A673 (cell line): ENCODE results near the gene PTPDC1. TPM values are rescaled to one million over a fixed set of nuclear protein-coding genes. Genes with fewer than 3 reads are reported as not detected.

Source experiments
- BruUV-seq: library from RNA; stranded (reverse); fragments of 400-500 nt; replicated peaks from 2 replicates; lab custom pipeline; 2021; lab: Mats Ljungman, UMichigan
- CTCF ChIA-PET: fragments of 300-600 bp; sonication (Branson Sonifier 250); formaldehyde crosslinking; loops from one replicate; lab custom pipeline; 2022; ENCODE audit warnings: antibody characterized with exemption; lab: Charles Lee
- POLR2A ChIA-PET: fragments of 300-600 bp; sonication (Branson Sonifier 250); formaldehyde crosslinking; loops from one replicate; lab custom pipeline; 2022; ENCODE audit warnings: antibody characterized with exemption; ENCODE audit not compliant: low non-redundant PET; lab: Charles Lee
- DNase-seq: peaks from one replicate; pipeline ENCODE4 v3.0.0-alpha.2; 2015; ENCODE audit warnings: low spot score
- H3K27ac ChIP-seq: fragments of 200-600 bp; sonication (generic); 2 replicates; pipeline ENCODE4 v1.5.1; 2016; ENCODE audit warnings: mixed run types, low read depth, mild to moderate bottlenecking, mixed read lengths, antibody characterized with exemption, low read length; ENCODE audit not compliant: poor library complexity, severe bottlenecking
- H3K27me3 ChIP-seq: fragments of 200-600 bp; sonication (generic); replicated peaks from 2 replicates; pipeline ENCODE4 v1.6.1; 2017; ENCODE audit warnings: mixed run types, low read depth, mild to moderate bottlenecking, mixed read lengths, antibody characterized with exemption, low read length; ENCODE audit not compliant: insufficient read depth, poor library complexity
- H3K36me3 ChIP-seq: fragments of 200-600 bp; sonication (generic); 2 replicates; pipeline ENCODE4 v1.6.1; 2016; ENCODE audit warnings: mixed run types, mild to moderate bottlenecking, mixed read lengths, antibody characterized with exemption, low read length; ENCODE audit not compliant: insufficient read depth, poor library complexity, severe bottlenecking
- H3K4me1 ChIP-seq: fragments of 200-600 bp; sonication (generic); 2 replicates; pipeline ENCODE4 v1.6.1; 2017; ENCODE audit warnings: mixed run types, mild to moderate bottlenecking, mixed read lengths, antibody characterized with exemption, low read length; ENCODE audit not compliant: insufficient read depth, poor library complexity, severe bottlenecking
- H3K4me3 ChIP-seq: fragments of 200-600 bp; sonication (generic); 2 replicates; pipeline ENCODE4 v1.5.1; 2016; ENCODE audit warnings: low read depth, mixed run types, mild to moderate bottlenecking, mixed read lengths, low read length; ENCODE audit not compliant: poor library complexity, severe bottlenecking
- H3K9me3 ChIP-seq: fragments of 200-600 bp; sonication (generic); 2 replicates; pipeline ENCODE4 v1.6.1; 2016; ENCODE audit warnings: mixed run types, low read depth, mild to moderate bottlenecking, mixed read lengths, antibody characterized with exemption, low read length; ENCODE audit not compliant: poor library complexity, severe bottlenecking
- EZH2 ChIP-seq: fragments of 200-600 bp; sonication (generic); IDR thresholded peaks from 2 replicates; pipeline ENCODE4 v1.6.1; 2017; ENCODE audit warnings: borderline replicate concordance, low read depth, mild to moderate bottlenecking, mixed read lengths, antibody characterized with exemption, low read length; ENCODE audit not compliant: poor library complexity, severe bottlenecking
- intact Hi-C: fragments of 100-400 bp; cut with micrococcal nuclease; formaldehyde crosslinking; loops from one replicate; pipeline ENCODE4 v1.10.0; 2022; ENCODE audit not compliant: unreplicated experiment
- total RNA-seq: library from RNA; stranded (reverse); gene quantifications from 2 replicates; pipeline ENCODE4 v1.2.3, GENCODE V29; 2021
- TF ChIP-seq, protein P1 (sequence below): fragments of 300-800, 200-600 bp; sonication (generic); conservative IDR thresholded peaks from 2 replicates; pipeline ENCODE4 v1.5.1; 2017; ENCODE audit warnings: low read depth, mild to moderate bottlenecking, antibody characterized with exemption, low read length, moderate library complexity, mixed read lengths

Gene PTPDC1
- total RNA-seq, 1 experiment from 2014 or later = 3.5 TPM

DNA sequence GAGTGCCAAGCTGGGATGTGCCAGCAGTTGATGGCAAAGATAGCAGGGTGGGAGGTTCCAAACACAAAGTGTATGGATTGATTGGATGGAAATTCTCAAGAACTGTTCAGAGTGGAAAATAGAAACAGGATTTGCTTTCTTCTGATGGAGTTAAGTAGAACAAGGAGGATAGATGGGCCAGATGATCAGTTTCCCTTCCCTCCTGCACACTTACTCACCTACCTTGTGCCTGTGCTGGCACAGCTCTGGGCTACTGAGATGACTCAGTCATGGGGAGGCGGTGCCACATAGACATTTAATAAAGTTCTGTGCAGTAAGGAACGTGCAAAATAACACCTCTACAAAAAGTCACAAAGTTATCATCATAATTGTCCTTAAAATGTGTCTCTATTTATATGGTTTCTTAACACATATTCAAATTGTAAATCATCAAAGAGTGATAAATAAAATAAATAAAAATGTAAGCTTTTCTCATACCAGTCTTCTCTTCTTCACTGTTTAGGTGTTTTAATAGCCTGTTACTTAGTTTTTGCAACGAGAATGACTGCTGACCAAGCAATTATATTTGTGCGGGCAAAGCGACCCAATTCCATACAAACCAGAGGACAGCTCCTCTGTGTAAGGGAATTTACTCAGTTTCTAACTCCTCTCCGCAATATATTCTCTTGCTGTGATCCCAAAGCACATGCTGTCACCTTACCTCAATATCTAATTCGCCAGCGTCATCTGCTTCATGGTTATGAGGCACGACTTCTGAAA is 12.7 kb downstream of the PTPDC1 start:
- H3K9me3 ChIP-seq = no peaks in the 10 kb centered on the region
- no peak overlapping the region for H3K4me3 ChIP-seq
- TF ChIP-seq, protein P1, sequence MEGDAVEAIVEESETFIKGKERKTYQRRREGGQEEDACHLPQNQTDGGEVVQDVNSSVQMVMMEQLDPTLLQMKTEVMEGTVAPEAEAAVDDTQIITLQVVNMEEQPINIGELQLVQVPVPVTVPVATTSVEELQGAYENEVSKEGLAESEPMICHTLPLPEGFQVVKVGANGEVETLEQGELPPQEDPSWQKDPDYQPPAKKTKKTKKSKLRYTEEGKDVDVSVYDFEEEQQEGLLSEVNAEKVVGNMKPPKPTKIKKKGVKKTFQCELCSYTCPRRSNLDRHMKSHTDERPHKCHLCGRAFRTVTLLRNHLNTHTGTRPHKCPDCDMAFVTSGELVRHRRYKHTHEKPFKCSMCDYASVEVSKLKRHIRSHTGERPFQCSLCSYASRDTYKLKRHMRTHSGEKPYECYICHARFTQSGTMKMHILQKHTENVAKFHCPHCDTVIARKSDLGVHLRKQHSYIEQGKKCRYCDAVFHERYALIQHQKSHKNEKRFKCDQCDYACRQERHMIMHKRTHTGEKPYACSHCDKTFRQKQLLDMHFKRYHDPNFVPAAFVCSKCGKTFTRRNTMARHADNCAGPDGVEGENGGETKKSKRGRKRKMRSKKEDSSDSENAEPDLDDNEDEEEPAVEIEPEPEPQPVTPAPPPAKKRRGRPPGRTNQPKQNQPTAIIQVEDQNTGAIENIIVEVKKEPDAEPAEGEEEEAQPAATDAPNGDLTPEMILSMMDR = no peak
- no peak for TF ChIP-seq EZH2
- no peaks in the 10 kb centered on the region for H3K36me3 ChIP-seq
- POLR2A ChIA-PET = no interaction called here
- H3K4me1 ChIP-seq = no peaks in the 10 kb centered on the region
- intact Hi-C loops = no loop called here
- H3K27ac ChIP-seq = no peak overlapping the region
- H3K27me3 ChIP-seq = no peaks in the 10 kb centered on the region
- DNase-seq = no peak
- CTCF ChIA-PET = no interaction called here
- no TSS peak for BruUV-seq

DNA sequence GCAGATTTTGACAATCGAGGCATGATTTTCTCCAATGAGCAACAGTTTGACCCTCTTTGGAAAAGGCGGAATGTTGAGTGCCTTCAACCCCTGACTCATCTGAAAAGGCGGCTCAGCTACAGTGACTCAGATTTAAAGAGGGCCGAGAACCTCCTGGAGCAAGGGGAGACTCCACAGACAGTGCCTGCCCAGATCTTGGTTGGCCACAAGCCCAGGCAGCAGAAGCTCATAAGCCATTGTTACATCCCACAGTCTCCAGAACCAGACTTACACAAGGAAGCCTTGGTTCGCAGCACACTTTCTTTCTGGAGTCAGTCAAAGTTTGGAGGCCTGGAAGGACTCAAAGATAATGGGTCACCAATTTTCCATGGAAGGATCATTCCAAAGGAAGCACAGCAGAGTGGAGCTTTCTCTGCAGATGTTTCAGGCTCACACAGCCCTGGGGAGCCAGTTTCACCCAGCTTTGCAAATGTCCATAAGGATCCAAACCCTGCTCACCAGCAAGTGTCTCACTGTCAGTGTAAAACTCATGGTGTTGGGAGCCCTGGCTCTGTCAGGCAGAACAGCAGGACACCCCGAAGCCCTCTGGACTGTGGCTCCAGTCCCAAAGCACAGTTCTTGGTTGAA is 13.6 kb downstream of the PTPDC1 start:
- CTCF ChIA-PET = no interaction called here
- H3K4me3 ChIP-seq = no peak overlapping the region
- no peak overlapping the region for H3K27ac ChIP-seq
- TF ChIP-seq, protein P1 = no peak
- TF ChIP-seq EZH2 = no peak
- no peaks in the 10 kb centered on the region for H3K4me1 ChIP-seq
- BruUV-seq = no TSS peak
- peak; percentile 12 for DNase-seq
- H3K36me3 ChIP-seq = no peaks in the 10 kb centered on the region
- no peaks in the 10 kb centered on the region for H3K27me3 ChIP-seq
- intact Hi-C loops = no loop called here
- POLR2A ChIA-PET = no interaction called here
- H3K9me3 ChIP-seq = no peaks in the 10 kb centered on the region

DNA sequence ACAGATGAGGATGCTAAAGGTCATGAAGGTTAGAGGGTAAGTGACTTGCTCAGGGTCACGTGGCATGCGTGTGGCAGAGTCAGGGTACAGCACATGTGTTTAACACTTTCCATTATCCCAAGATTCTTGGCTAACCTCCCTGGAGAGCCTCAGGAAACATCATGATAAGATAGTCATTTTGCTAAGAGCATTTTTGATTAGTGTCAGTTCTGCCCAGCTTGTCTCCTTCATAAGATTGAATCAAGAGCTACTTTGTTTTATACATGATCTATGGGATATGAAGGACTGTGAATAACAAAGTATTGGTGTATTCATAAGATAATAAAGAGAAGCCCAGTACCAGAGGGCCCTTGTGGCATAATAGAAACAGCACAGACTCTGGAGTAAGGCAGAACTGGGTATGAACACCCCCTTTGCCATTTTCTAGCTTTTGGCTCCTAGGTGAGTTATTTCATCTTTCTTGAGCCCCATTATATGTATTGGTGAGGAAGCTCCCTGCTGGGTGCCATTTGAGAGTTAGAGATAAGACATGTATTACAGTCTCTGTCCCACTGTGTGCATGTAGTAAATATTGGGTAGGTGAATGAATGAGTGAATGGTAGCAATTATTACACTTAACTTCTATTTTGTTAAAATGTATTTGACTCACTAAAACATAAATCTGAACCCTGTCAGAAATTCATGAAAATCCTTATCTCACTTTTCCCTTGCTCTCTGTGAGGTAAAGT is 16.1 kb downstream of the PTPDC1 start:
- BruUV-seq = no TSS peak
- no peak for TF ChIP-seq EZH2
- TF ChIP-seq, protein P1 = no peak
- H3K27ac ChIP-seq = no peak overlapping the region
- CTCF ChIA-PET = no interaction called here
- H3K36me3 ChIP-seq = no peaks in the 10 kb centered on the region
- POLR2A ChIA-PET = no interaction called here
- H3K9me3 ChIP-seq = no peaks in the 10 kb centered on the region
- H3K4me3 ChIP-seq = no peak overlapping the region
- H3K27me3 ChIP-seq = no peaks in the 10 kb centered on the region
- intact Hi-C loops = no loop called here
- DNase-seq = no peak
- no peaks in the 10 kb centered on the region for H3K4me1 ChIP-seq
